ENCODE measurements around the gene TRRAP. TPM values are rescaled to one million over a fixed set of nuclear protein-coding genes. Genes with fewer than 3 reads are reported as not detected.
A peak's percentile ranks its signal among the peaks of the same experiment; 100 is the strongest.

The TRRAP gene
- total RNA-seq, 1 experiment from 2014 or later, result 11.9 TPM

GRCh38 chr7:99024066-99024465 is 145.7 kb downstream of the TRRAP start:
- in situ Hi-C loops (cut with HindIII; ENCODE audit: low pct_unique_long_range_greater_than_20kb, low sequenced_read_pairs), result no loop called here

GRCh38 chr7:99027241-99027640 is 148.9 kb downstream of the TRRAP start:
- in situ Hi-C loops (cut with HindIII; ENCODE audit: low pct_unique_long_range_greater_than_20kb, low sequenced_read_pairs), result no loop called here
- no peak for DNase-seq (ENCODE audit: low read depth, low spot score)

More at GRCh38 chr7:99024066-99024465, 145.7 kb downstream of the TRRAP start:
- no peak for DNase-seq (ENCODE audit: low read depth, low spot score)

DNA sequence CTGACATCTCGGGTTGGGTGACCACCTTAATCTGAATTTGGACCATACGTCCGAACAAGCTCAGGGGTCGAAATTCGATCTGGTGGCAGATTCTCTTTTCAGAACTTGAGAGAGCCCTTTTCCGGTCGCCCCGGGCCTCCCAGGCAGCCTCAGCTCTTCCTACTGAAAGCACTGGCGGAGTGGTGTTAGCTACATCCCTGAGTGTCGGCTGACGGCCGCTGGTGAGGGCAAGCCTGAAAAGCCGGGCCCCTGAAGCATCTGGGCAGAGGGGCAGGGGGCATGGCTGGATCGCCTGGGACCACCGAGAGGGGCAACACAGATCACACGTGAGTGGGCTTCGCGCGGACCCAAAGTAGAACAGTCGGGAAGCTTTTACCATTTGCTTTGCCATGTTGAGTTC is 149.5 kb downstream of the TRRAP start:
- no peak for DNase-seq (ENCODE audit: low read depth, low spot score)
- in situ Hi-C loops (cut with HindIII; ENCODE audit: low pct_unique_long_range_greater_than_20kb, low sequenced_read_pairs), result no loop called here

DNA sequence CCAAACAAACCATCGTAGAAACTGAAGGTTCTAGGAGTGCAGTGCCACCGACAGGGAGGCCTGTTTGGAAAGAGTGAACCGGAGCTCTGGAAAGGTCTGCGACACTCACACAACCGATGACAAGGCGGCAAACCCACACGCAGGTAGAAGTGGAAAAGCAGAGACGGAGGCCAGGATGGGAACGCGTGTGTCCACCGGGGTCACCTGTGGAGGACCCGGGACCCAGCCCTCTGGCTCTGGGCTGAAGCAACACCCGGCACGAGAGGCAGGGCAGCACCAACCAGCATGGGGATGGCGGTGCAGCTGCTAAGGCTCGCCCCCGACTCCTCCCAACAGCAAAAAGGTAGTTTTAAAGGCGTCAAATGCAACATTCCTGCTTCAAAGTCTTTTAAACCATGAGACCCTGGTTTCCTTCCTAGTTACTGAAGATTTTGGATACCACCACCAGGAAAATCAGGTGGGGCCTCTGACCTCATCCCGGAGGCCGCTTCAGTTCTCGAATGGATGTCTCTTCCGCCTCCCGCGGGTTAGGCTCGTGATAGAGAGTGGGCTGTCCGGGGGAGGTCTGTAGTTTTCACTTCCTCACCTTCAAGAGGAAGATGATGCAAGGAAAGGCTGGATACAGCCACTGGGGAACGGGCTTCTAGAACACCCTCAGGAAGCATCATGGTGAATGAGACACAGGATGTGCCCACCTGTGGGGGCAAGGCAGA is 150.1 kb downstream of the TRRAP start:
- DNase-seq (ENCODE audit: low read depth, low spot score), result no peak
- in situ Hi-C loops (cut with HindIII; ENCODE audit: low pct_unique_long_range_greater_than_20kb, low sequenced_read_pairs), result no loop called here

DNA sequence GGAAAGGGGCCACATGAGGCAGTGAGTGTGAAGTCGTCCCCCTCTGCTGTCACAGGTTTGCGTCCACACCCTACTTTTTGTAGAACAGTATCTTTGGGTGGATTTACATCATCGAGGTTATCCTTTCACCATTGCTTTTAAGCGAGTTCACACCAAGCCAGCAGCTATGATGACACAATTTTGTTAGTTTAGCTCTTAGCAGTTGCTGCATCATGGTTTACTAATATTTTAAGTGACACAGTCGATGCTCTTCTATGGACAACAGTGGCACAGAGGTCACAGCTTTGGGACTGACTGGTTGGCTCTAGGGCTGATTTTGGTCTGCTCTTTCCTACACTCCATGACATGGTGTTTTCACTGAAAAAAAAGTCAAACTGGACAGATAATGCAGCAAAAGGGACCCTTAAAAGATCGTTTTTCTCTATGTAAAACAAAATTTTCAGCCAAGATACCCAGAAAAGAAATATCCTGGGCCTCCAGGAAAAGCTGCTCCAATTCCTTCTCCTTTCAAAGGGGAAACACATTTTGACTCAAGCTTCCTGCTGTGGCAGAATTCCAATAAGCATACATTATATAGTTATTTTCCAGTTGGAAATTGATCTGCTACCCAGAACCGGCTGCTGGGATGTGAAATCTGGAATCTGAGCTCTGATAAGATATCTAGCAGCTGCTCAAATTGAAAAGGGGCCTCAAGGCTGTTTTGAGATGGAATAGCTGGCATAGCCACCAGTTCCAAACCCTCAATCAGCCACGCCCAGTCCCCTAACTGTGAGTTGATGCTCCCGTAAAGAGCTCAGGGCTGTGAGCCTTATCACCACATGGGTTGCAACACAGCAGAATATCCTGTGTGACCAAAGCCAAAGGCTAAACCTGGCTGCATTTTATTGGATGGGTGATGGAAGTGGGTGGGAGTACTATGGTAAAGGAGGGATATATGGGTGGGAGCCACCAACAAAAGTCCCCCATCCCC is 151.4 kb downstream of the TRRAP start:
- DNase-seq (ENCODE audit: low read depth, low spot score), result no peak
- in situ Hi-C loops (cut with HindIII; ENCODE audit: low pct_unique_long_range_greater_than_20kb, low sequenced_read_pairs), result no loop called here

- in situ Hi-C loops (cut with HindIII; ENCODE audit: low pct_unique_long_range_greater_than_20kb, low sequenced_read_pairs), result no loop called here
- no peak for DNase-seq (ENCODE audit: low read depth, low spot score)
Measured at GRCh38 chr7:99030457-99030856, 152.1 kb downstream of the TRRAP start.

DNA sequence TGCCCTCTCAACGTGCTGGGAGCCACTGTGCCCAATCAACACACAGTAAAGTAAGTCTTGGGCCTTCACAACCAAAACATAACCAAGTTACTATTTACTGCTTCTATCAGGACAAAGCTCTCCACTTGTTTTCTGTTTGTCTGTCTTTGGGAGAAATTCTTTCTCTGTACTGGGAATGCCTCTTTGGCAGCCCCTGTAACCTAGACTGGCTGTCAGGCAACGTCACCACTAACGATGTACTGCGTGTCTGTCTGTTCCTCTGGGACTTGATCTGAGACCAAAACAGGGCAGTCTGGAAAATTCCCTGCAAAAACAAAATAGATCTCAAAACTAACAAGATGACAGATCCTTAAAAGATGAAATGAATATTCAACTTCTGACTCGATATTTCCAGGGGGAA is 152.6 kb downstream of the TRRAP start:
- no peak for DNase-seq (ENCODE audit: low read depth, low spot score)
- in situ Hi-C loops (cut with HindIII; ENCODE audit: low pct_unique_long_range_greater_than_20kb, low sequenced_read_pairs), result no loop called here

- no peak for DNase-seq (ENCODE audit: low read depth, low spot score)
- in situ Hi-C loops (cut with HindIII; ENCODE audit: low pct_unique_long_range_greater_than_20kb, low sequenced_read_pairs), result no loop called here
Measured at GRCh38 chr7:99031496-99031895, 153.2 kb downstream of the TRRAP start.

DNA sequence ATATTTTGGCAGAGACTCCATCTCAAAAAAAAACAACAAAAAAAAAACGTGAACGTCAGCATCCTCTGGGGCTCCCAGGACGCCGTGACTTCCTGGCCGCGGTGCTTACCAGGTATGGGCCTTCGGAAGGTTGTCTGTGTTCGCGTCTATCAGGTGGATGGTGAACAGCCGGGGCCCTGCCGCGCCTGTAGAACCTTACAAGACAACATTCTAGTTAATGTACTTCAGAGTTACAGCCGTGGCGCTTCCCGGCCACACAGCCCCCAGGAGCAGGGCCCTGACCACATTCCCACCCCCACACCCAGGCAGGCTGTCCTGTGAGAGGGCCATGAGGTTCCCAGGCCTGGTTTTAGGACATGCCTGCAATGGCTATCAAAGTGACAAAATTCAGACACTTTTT is 154.6 kb downstream of the TRRAP start:
- in situ Hi-C loops (cut with HindIII; ENCODE audit: low pct_unique_long_range_greater_than_20kb, low sequenced_read_pairs), result no loop called here
- no peak for DNase-seq (ENCODE audit: low read depth, low spot score)

GRCh38 chr7:99033765-99034164 is 155.4 kb downstream of the TRRAP start:
- in situ Hi-C loops (cut with HindIII; ENCODE audit: low pct_unique_long_range_greater_than_20kb, low sequenced_read_pairs), result no loop called here
- no peak for DNase-seq (ENCODE audit: low read depth, low spot score)

DNA sequence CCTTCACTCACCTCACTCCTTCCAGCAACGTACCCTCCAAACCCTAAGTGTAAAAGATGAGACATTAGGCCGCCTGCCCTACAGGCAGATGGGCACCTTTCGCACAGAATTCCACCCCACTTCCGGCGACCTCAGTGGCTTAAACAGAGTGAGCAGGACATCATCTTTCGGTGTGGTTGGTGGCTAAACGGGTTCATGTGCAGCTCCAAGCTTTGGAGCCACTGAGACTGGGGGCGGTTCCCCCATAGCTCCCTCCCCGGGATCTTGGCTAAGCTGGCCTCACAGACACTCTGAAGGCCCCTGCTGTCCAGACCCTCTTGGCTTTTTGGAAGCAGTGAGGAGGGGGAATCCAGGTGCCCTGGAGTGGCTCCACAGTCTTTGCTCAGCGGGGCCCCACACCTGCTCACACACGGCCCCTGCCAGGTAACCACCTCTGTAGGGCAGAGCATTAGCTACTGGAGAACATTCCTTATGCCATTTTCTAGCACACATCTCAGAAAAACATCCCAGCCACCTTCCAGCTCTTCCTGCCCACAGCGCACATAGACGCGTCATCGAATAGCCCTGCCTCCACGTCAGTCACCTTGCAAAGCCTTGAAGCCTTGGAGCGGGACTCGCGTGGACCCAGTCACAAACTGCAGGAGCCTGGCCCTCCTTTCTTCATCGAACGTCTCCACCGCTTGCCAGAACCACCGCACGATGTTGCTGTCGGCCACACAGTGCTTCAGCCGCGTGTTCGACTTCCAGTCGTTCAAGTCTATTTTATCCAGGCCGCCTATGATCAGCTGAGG is 156.8 kb downstream of the TRRAP start:
- in situ Hi-C loops (cut with HindIII; ENCODE audit: low pct_unique_long_range_greater_than_20kb, low sequenced_read_pairs), result no loop called here
- DNase-seq (ENCODE audit: low read depth, low spot score), result no peak

DNA sequence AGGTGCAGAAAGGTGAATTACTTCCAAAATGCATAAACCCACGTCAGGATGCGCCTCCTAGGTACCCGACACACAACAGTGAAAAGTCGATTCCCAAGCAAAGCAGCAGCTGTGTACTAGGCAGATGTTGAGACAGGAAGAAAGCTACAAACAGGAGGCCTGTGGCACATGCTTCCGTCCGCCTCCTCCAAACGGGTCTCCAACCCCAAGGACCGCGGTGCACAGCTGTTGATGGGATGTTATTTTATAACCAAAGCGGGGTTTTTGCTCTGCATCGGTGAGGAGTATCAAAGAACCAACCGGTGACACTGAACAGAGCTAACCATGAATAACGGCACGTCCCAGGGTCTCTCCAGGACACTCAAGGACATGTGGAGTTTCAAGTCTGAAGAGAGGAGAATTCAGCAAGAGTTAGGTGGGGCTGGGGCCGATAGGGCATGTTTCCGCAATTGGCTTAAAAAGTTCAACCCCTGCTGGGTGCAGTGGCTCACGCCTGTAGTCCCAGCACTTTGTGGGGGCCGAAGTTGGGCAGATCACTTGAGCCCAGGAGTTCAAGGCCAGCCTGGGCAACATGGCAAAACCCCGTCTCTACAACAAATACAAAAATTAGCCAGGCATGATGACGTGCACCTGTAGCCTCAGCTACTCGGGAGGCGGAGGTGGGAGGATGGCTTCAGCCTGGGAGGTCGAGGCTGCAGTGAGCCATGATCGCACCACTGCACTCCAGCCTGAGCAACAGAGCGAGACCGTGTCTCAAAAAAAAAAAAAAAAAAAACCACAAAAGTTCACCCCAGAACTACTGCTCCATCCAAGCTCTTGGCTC is 157.6 kb downstream of the TRRAP start:
- in situ Hi-C loops (cut with HindIII; ENCODE audit: low pct_unique_long_range_greater_than_20kb, low sequenced_read_pairs), result no loop called here

DNA sequence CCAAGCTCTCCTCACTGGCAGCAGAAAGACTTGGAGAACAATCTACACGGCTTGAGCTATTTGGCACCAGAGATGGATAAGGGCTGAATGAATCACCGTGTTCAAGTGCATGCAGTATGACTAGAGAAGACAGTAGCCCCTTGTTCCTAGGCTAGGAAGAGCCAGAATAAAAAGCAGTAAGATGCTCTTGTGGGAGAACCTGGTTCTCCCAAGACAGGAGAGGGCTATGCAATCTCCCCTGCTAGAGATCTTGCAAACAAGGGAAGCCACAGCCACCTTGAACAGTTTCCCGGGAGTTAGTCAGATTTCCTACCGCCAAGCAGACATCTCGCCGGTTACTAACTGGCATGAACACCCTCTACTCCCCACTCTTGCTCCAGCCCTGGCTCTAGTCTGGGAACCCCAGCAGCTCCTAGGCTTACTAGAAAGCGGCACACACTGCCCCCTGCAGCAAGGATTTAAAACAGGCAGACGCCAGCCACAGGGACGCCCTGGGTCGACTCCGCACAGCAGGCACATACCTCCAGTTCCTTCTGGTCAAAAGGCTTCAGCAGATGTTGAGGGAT is 158.3 kb downstream of the TRRAP start:
- DNase-seq (ENCODE audit: low read depth, low spot score), result peak; percentile 94

More for the DNA sequence above, 157.6 kb downstream of the TRRAP start:
- no peak for DNase-seq (ENCODE audit: low read depth, low spot score)

DNA sequence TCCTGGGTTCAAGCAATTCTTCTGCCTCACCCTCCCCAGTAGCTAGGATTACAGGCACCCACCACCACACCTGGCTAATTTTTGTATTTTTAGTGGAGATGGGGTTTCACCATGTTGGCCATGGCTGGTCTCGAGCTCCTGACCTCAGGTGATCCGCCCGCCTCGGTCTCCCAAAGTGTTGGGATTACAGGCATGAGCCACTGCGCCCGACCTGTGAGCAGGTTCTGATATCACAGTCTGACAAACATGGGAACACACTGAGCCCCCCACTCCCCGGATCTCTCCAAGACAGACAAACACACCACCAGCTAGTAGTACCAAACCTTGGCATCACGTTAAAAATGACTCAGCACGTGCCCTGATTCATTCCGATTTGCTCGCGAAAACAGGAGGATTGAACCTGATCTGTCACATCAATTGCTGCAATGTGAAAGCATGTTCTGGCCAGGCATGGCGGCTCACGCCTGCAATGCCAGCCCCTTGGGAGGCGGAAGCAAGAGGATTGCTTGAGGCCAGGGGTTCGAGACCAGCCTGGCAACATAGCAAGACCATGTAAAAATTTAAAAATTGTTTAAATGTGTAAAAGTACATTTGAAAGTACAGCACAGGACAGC is 159.1 kb downstream of the TRRAP start:
- in situ Hi-C loops (cut with HindIII; ENCODE audit: low pct_unique_long_range_greater_than_20kb, low sequenced_read_pairs), result no loop called here
- no peak for DNase-seq (ENCODE audit: low read depth, low spot score)

More for the DNA sequence above, 158.3 kb downstream of the TRRAP start:
- in situ Hi-C loops (cut with HindIII; ENCODE audit: low pct_unique_long_range_greater_than_20kb, low sequenced_read_pairs), result no loop called here

GRCh38 chr7:99038086-99038855 is 159.9 kb downstream of the TRRAP start:
- in situ Hi-C loops (cut with HindIII; ENCODE audit: low pct_unique_long_range_greater_than_20kb, low sequenced_read_pairs), result no loop called here
- no peak for DNase-seq (ENCODE audit: low read depth, low spot score)

- in situ Hi-C loops (cut with HindIII; ENCODE audit: low pct_unique_long_range_greater_than_20kb, low sequenced_read_pairs), result no loop called here
- DNase-seq (ENCODE audit: low read depth, low spot score), result no peak
Measured at GRCh38 chr7:99039384-99039891, 161.1 kb downstream of the TRRAP start.
